Left ventricle myocardium inferior (tissue), 1 donor: ENCODE measurements around the gene DENND5A. TPM values are rescaled to one million over a fixed set of nuclear protein-coding genes. Genes with fewer than 3 reads are reported as not detected.

ENCODE experiments used
- DNase-seq: peaks from one replicate; pipeline ENCODE4 v3.0.0-alpha.2; 2020
- H3K27ac ChIP-seq: fragments of 200-600 bp; replicated peaks from 2 replicates; pipeline ENCODE4 v1.8.0; 2021
- H3K27me3 ChIP-seq: fragments of 200-600 bp; 2 replicates; pipeline ENCODE4 v1.8.0; 2021; ENCODE audit warnings: low read depth
- H3K36me3 ChIP-seq: fragments of 200-600 bp; 2 replicates; pipeline ENCODE4 v1.8.0; 2021
- H3K4me1 ChIP-seq: fragments of 200-600 bp; 2 replicates; pipeline ENCODE4 v1.8.0; 2021
- H3K4me3 ChIP-seq: fragments of 200-600 bp; 2 replicates; pipeline ENCODE4 v1.8.0; 2021; ENCODE audit warnings: mild to moderate bottlenecking, moderate library complexity
- H3K9me3 ChIP-seq: fragments of 200-600 bp; replicated peaks from 2 replicates; pipeline ENCODE4 v1.8.0; 2021
- CTCF ChIP-seq: fragments of 200-600 bp; IDR thresholded peaks from 2 replicates; pipeline ENCODE4 v1.8.0; 2021; ENCODE audit warnings: antibody characterized with exemption, mild to moderate bottlenecking, borderline replicate concordance
- intact Hi-C: fragments of 100-400 bp; cut with micrococcal nuclease; formaldehyde crosslinking; loops from one replicate; pipeline ENCODE4 v1.11.0; 2022
- total RNA-seq: library from RNA; stranded (reverse); fragmentation: NEBNext Ultra II Directional; extraction: Animal tissue kit (Norgen Biotek cat#: 25700); gene quantifications from one replicate; pipeline ENCODE4 v1.2.1, GENCODE V29; 2021
- donor health status: DM: no; HTN: yes; CAD: no; lungs with severe emphysema.

Gene DENND5A
- total RNA-seq, 1 donor from 2014 or later, result 117 TPM

GRCh38 chr11:9178716-9179115 is 86.4 kb downstream of the DENND5A start:
- intact Hi-C loops, result no loop called here
- Histone ChIP-seq H3K36me3 (peaks cover 47% of the 10 kb centered on the region), H3K27me3 (no peaks in the 10 kb centered on the region), H3K4me3 (no peak overlapping the region), H3K4me1 (peaks cover 14% of the 10 kb centered on the region), H3K9me3 (no peaks in the 10 kb centered on the region), H3K27ac (no peak overlapping the region)
- TF ChIP-seq CTCF, result no peak
- no peak for DNase-seq

- H3K4me1 ChIP-seq, result peaks cover 14% of the 10 kb centered on the region
- H3K27me3 ChIP-seq, result no peaks in the 10 kb centered on the region
- H3K36me3 ChIP-seq, result peaks cover 58% of the 10 kb centered on the region
- H3K4me3 ChIP-seq, result no peak overlapping the region
- no peak overlapping the region for H3K27ac ChIP-seq
- no peak for DNase-seq
- H3K9me3 ChIP-seq, result no peaks in the 10 kb centered on the region
- no peak for TF ChIP-seq CTCF
- intact Hi-C loops, result no loop called here
Observed at GRCh38 chr11:9177438-9178091, 87.6 kb downstream of the DENND5A start.

GRCh38 chr11:9176550-9176949 is 88.6 kb downstream of the DENND5A start:
- no peaks in the 10 kb centered on the region for H3K27me3 ChIP-seq
- H3K4me1 ChIP-seq, result peaks cover 10% of the 10 kb centered on the region
- intact Hi-C loops, result no loop called here
- H3K27ac ChIP-seq, result no peak overlapping the region
- no peaks in the 10 kb centered on the region for H3K9me3 ChIP-seq
- no peak for TF ChIP-seq CTCF
- no peak overlapping the region for H3K4me3 ChIP-seq
- no peak for DNase-seq
- H3K36me3 ChIP-seq, result peaks cover 61% of the 10 kb centered on the region

DNA sequence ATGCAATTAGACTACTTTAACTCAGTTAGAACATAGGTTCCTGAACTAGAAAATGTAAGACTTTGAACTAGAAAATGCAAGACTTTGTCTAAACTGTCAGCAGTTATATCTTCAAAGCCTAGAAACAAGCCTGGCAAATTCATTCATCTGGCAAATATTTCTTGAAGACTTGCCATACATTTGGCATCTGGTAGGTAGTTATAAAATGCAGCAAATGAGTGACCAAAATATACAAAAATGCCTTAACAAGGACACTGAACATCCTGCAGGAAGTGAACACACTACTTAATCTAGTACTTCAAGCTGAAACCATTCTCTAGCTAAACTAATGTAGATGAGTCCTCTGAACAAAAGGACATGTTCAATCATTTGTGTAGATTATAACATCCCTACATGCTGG is 89.0 kb downstream of the DENND5A start:
- H3K36me3 ChIP-seq, result peaks cover 61% of the 10 kb centered on the region
- H3K27me3 ChIP-seq, result no peaks in the 10 kb centered on the region
- H3K4me1 ChIP-seq, result peaks cover 6% of the 10 kb centered on the region
- no peak for DNase-seq
- intact Hi-C loops, result no loop called here
- no peak overlapping the region for H3K4me3 ChIP-seq
- no peak for TF ChIP-seq CTCF
- no peak overlapping the region for H3K27ac ChIP-seq
- H3K9me3 ChIP-seq, result no peaks in the 10 kb centered on the region

GRCh38 chr11:9172389-9172788 is 92.8 kb downstream of the DENND5A start:
- Histone ChIP-seq H3K4me1 (peaks cover 11% of the 10 kb centered on the region), H3K36me3 (peaks cover 60% of the 10 kb centered on the region), H3K27me3 (no peaks in the 10 kb centered on the region), H3K27ac (no peak overlapping the region), H3K4me3 (no peak overlapping the region), H3K9me3 (no peaks in the 10 kb centered on the region)
- TF ChIP-seq CTCF, result no peak
- no peak for DNase-seq
- intact Hi-C loops, result no loop called here
